Mesothelial cell of epicardium (in vitro differentiated cells): ENCODE results near the gene B4GALNT4. TPM values are rescaled to one million over a fixed set of nuclear protein-coding genes. Genes with fewer than 3 reads are reported as not detected.

ENCODE experiments used
- DNase-seq, 2 experiments: peaks; one replicate each; pipeline ENCODE4 v3.0.0; 2021; ENCODE audit warnings: low spot score in 2 of 2; ENCODE audit not compliant: unreplicated experiment in 2 of 2
- H3K27ac Mint-ChIP-seq: 2 replicates; pipeline ENCODE4 v1.8.0; 2021; ENCODE audit warnings: mixed read lengths
- H3K27me3 Mint-ChIP-seq: 2 replicates; pipeline ENCODE4 v1.8.0; 2021; ENCODE audit warnings: low read depth, mixed read lengths
- H3K36me3 Mint-ChIP-seq: 2 replicates; pipeline ENCODE4 v1.8.0; 2021; ENCODE audit warnings: mixed read lengths
- H3K4me1 Mint-ChIP-seq: 2 replicates; pipeline ENCODE4 v1.8.0; 2021; ENCODE audit warnings: mixed read lengths
- H3K4me3 Mint-ChIP-seq: 2 replicates; pipeline ENCODE4 v1.8.0; 2021; ENCODE audit warnings: mild to moderate bottlenecking, moderate library complexity, mixed read lengths
- H3K9me3 Mint-ChIP-seq: 2 replicates; pipeline ENCODE4 v1.8.0; 2021; ENCODE audit warnings: mixed read lengths
- CTCF ChIP-seq: fragments of 200-600 bp; sonication (generic); IDR thresholded peaks from one replicate; pipeline ENCODE4 v1.5.0; 2021; ENCODE audit warnings: antibody characterized with exemption; ENCODE audit not compliant: unreplicated experiment
- total RNA-seq: library from RNA; stranded (reverse); gene quantifications from 3 replicates; pipeline ENCODE4 v1.2.1, GENCODE V29; 2021

Gene B4GALNT4
- total RNA-seq, 1 donor from 2014 or later: 314 TPM

DNA sequence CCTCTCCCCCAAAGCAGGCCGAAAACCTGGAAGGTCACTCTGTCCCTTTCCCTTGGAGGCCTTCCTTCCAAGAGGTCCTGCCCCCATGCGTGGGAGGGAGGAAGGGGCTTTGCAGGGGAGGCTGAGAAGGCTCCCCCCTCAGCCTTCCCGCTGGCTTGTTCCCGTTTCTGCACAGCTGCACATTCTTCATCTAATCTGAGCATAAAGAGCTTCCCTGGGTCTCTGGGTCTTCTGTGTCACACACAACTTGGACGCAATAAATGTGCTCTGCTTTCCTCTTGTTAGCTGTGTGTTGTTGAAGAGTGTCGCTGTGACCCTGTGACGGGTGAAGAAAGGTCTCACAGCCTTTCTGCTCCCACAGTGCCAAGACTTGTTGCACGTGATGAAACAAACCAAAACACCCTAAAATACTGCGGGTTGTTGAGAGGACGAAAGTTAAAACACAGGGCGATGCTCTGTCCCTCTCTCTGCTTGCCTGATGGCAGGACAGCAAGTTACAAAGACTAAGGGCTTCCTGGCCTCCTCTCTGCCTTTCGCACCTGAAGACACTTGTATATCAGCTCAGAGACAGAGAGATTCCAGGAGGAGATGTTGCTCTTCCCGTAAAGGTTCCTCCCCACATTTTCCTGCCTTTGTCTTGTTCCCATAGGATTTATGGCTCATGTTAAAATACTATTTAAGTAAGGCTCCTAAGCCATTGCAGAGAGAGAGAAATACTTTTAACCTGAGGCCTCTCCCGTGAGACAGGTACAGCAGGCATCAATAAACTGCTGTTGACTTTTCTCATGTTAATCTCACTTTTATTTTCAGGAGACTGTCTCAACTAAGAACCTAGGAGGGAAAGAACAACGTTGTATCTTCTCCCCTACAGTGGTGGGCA is 33.3 kb upstream of the B4GALNT4 start:
- peaks cover 1% of the 10 kb centered on the region for H3K27me3 Mint-ChIP-seq
- no peak for TF ChIP-seq CTCF
- H3K4me3 Mint-ChIP-seq: no peak overlapping the region
- H3K27ac Mint-ChIP-seq: peak overlapping the region; percentile 90
- DNase-seq: no peak
- H3K9me3 Mint-ChIP-seq: no peaks in the 10 kb centered on the region
- H3K4me1 Mint-ChIP-seq: peaks cover 30% of the 10 kb centered on the region
- no peaks in the 10 kb centered on the region for H3K36me3 Mint-ChIP-seq

GRCh38 chr11:336659-337198 is 32.6 kb upstream of the B4GALNT4 start:
- Mint-ChIP-seq H3K9me3 (no peaks in the 10 kb centered on the region), H3K4me3 (no peak overlapping the region), H3K27me3 (peaks cover 1% of the 10 kb centered on the region), H3K36me3 (no peaks in the 10 kb centered on the region), H3K27ac (peak overlapping the region; percentile 90), H3K4me1 (peaks cover 30% of the 10 kb centered on the region)
- no peak for DNase-seq
- no peak for TF ChIP-seq CTCF

DNA sequence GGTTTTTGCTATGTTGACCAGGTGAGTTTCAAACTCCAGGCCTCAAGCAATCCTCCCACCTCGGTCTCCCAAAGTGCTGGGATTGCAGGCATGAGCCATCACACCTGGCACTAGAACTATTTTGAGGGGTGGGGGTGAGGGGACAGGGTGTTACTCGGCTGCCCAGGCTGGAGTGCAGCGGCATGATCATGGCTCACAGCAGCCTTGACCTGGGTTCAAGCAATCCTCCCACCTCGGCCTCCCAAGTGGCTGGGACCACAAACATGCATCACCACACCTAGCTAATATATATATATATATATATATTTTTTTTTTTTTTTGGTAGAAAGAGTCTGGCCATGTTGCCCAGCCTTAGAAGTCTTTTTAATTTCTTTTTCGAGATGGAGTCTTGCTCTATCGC is 31.6 kb upstream of the B4GALNT4 start:
- no peaks in the 10 kb centered on the region for H3K9me3 Mint-ChIP-seq
- DNase-seq: no peak
- H3K36me3 Mint-ChIP-seq: no peaks in the 10 kb centered on the region
- H3K27ac Mint-ChIP-seq: no peak overlapping the region
- peaks cover 33% of the 10 kb centered on the region for H3K4me1 Mint-ChIP-seq
- H3K4me3 Mint-ChIP-seq: no peak overlapping the region
- no peak for TF ChIP-seq CTCF
- H3K27me3 Mint-ChIP-seq: peaks cover 1% of the 10 kb centered on the region

DNA sequence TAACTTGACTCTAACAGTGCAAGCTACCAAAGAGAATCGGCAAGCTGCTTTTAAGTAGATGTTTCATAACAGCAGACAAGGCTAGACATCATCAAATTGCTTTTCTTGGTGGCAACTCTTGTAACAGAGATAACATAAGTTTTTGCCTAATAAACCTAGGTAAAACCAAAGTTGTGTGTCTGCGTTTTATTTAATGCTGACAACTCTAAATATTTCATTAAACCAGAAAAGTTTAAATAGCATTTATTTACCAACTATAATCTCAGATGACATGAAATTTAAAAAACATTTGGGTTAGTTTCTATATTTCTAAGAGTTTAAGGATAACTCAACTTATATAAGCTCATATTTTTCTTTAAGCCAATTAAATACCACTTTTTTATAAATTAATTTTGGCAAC is 29.3 kb upstream of the B4GALNT4 start:
- TF ChIP-seq CTCF: no peak
- H3K27me3 Mint-ChIP-seq: peaks cover 1% of the 10 kb centered on the region
- H3K4me1 Mint-ChIP-seq: peaks cover 20% of the 10 kb centered on the region
- DNase-seq: no peak
- H3K27ac Mint-ChIP-seq: no peak overlapping the region
- H3K36me3 Mint-ChIP-seq: no peaks in the 10 kb centered on the region
- no peak overlapping the region for H3K4me3 Mint-ChIP-seq
- no peaks in the 10 kb centered on the region for H3K9me3 Mint-ChIP-seq

DNA sequence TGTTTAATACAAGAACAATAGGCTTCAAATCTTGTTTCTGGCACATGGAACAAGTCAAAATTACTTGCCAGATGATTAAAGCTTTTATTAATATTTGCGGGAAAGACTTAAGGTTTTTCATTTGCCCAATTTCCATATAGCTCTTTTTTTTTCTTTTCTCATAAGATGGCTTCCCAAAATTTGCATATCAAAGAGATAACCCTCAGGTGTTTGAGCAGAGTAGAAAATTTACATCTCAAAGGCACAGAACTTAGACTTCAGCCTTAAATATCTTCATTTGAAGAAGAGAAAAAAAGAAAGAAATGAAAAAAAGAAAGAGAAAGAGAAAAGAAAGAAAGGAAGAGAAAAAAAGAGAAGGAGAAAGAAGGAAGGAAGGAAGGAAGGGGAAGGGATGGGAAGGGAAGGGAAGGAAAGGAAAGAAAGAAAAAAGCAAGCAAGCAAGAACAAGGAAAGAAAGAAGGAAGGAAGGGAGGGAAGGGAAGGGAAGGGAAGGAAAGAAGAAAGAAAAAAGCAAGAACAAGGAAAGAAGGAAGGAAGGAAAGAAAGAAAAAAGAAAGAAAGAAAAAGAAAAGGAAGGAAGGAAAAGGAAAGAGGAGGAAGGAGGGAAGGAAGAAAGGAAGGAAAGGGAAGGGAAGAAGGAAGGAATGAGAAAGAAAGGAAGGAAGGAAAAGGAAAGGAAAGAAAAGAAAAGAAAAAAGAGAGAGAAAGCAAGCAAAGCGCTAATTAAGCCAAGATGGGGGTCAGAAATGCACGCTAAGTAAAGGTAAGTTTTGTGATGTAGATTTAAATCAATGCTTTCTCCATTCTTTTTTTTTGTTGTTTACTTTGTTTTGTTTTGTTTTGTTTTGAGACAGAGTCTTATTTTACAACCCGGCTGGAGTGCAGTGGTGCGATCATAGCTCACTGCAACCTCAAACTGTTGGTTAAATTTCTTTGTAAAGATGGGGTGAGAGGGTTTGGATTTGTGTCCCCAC is 28.5 kb upstream of the B4GALNT4 start:
- H3K4me1 Mint-ChIP-seq: peaks cover 14% of the 10 kb centered on the region
- peaks cover 1% of the 10 kb centered on the region for H3K27me3 Mint-ChIP-seq
- DNase-seq: no peak
- peak overlapping the region; percentile 43 for H3K27ac Mint-ChIP-seq
- no peaks in the 10 kb centered on the region for H3K36me3 Mint-ChIP-seq
- no peaks in the 10 kb centered on the region for H3K9me3 Mint-ChIP-seq
- H3K4me3 Mint-ChIP-seq: no peak overlapping the region
- no peak for TF ChIP-seq CTCF
